Endothelial cell of umbilical vein (primary cell): Measurements from ENCODE around the gene TMCC3. TPM values are rescaled to one million over a fixed set of nuclear protein-coding genes. Genes with fewer than 3 reads are reported as not detected.

ENCODE experiments used
- BruUV-seq: library from RNA; stranded (reverse); fragments of 400-500 nt; replicated peaks from 2 replicates; lab custom pipeline; 2021; lab: Mats Ljungman, UMichigan
- CTCF ChIA-PET: fragments of 300-600, 350-600 bp; sonication (Branson Sonifier 250); formaldehyde crosslinking; loops from one replicate; lab custom pipeline; 2021; ENCODE audit warnings: antibody characterized with exemption, inconsistent platforms; lab: Charles Lee
- POLR2A ChIA-PET: fragments of 300-600, 350-600 bp; sonication (Branson Sonifier 250); formaldehyde crosslinking; loops from one replicate; lab custom pipeline; 2021; ENCODE audit warnings: antibody characterized with exemption, inconsistent platforms; lab: Charles Lee
- DNase-seq: peaks from one replicate; pipeline ENCODE4 v3.0.0-alpha.2; 2011; ENCODE audit warnings: low read depth, low spot score
- FAIRE-seq: peaks from 2 replicates; lab custom pipeline; 2011; peaks lifted over from hg19 to GRCh38; lab: Jason Lieb, UNC
- H2AFZ ChIP-seq: 2 replicates; pipeline ENCODE4 v1.6.0; 2012; ENCODE audit warnings: low read depth, low read length, control low read depth, inconsistent platforms
- H3K27ac ChIP-seq: 2 replicates; pipeline ENCODE4 v1.5.1; 2011; ENCODE audit warnings: low read depth, mild to moderate bottlenecking, control low read depth, low read length, moderate library complexity; ENCODE audit not compliant: insufficient read depth
- H3K27me3 ChIP-seq, 2 experiments: 2 replicates each; pipeline versions ENCODE4 v1.6.0 to v1.6.1; 2011; ENCODE audit warnings: low read length in 2 of 2, mixed read lengths in 1 of 2; ENCODE audit not compliant: control insufficient read depth in 2 of 2, insufficient read depth in 2 of 2
- H3K36me3 ChIP-seq, 2 experiments: 2 replicates in 1 of 2; 3 replicates in 1 of 2; pipeline ENCODE4 v1.5.1; 2011; ENCODE audit warnings: low read length in 2 of 2, mild to moderate bottlenecking in 1 of 2, moderate library complexity in 1 of 2; ENCODE audit not compliant: control insufficient read depth in 2 of 2, insufficient read depth in 2 of 2; ENCODE audit errors: extremely low read depth in 1 of 2
- H3K4me1 ChIP-seq: 3 replicates; pipeline ENCODE4 v1.5.1; 2011; ENCODE audit warnings: mild to moderate bottlenecking, low read length; ENCODE audit not compliant: control insufficient read depth, insufficient read depth; ENCODE audit errors: extremely low read depth
- H3K4me2 ChIP-seq: 2 replicates; pipeline ENCODE4 v1.6.1; 2011; ENCODE audit warnings: low read length, control low read depth, mixed read lengths; ENCODE audit not compliant: insufficient read depth
- H3K4me3 ChIP-seq, 3 experiments: fragments of 200-600 bp in 1 of 3; sonication (generic), shearing (Covaris generic) in 1 of 3; replicated peaks in 1 of 3; 2 replicates each; pipeline ENCODE4 v1.5.1; 2011 to 2016; ENCODE audit warnings: control low read depth in 3 of 3, low read length in 3 of 3, mild to moderate bottlenecking in 2 of 3, inconsistent platforms in 1 of 3, low read depth in 1 of 3, moderate library complexity in 1 of 3; ENCODE audit not compliant: insufficient read depth in 1 of 3
- H3K79me2 ChIP-seq: 2 replicates; pipeline ENCODE4 v1.6.0; 2012; ENCODE audit warnings: low read length, inconsistent platforms; ENCODE audit not compliant: control insufficient read depth, insufficient read depth
- H3K9ac ChIP-seq: replicated peaks from 2 replicates; pipeline ENCODE3; 2011; ENCODE audit warnings: low read length, control low read depth; ENCODE audit not compliant: insufficient read depth; ENCODE audit errors: extremely low read depth
- H3K9me1 ChIP-seq: replicated peaks from 3 replicates; pipeline ENCODE4 v1.6.0; 2011; ENCODE audit warnings: mild to moderate bottlenecking, low read length; ENCODE audit not compliant: control insufficient read depth, insufficient read depth; ENCODE audit errors: extremely low read depth
- H3K9me3 ChIP-seq: replicated peaks from 2 replicates; pipeline ENCODE4 v1.5.1; 2012; ENCODE audit warnings: low read length, inconsistent platforms; ENCODE audit not compliant: control insufficient read depth, insufficient read depth
- H4K20me1 ChIP-seq: replicated peaks from 2 replicates; pipeline ENCODE3; 2011; ENCODE audit warnings: mild to moderate bottlenecking, low read length; ENCODE audit not compliant: control insufficient read depth, insufficient read depth; ENCODE audit errors: extremely low read depth
- CTCF ChIP-seq, 2 donors: IDR thresholded peaks; 1 replicate in 1 of 2; 2 replicates in 1 of 2; pipeline ENCODE4 v1.5.1; 2011; ENCODE audit warnings: low read length in 2 of 2, mild to moderate bottlenecking in 2 of 2, moderate library complexity in 2 of 2, control low read depth in 1 of 2, inconsistent platforms in 1 of 2, low read depth in 1 of 2; ENCODE audit not compliant: insufficient read depth in 1 of 2; ENCODE audit errors: extremely low read depth in 1 of 2
- EZH2 ChIP-seq: IDR thresholded peaks from 2 replicates; pipeline ENCODE4 v1.6.1; 2012; ENCODE audit warnings: borderline replicate concordance, low read depth, mild to moderate bottlenecking, moderate library complexity, low read length, inconsistent platforms; ENCODE audit not compliant: severe bottlenecking
- FOS ChIP-seq: IDR thresholded peaks from 2 replicates; pipeline ENCODE4 v1.6.1; 2011; ENCODE audit warnings: mild to moderate bottlenecking, low read length, moderate library complexity, borderline replicate concordance; ENCODE audit not compliant: insufficient read depth
- GATA2 ChIP-seq: IDR thresholded peaks from 2 replicates; pipeline ENCODE4 v1.7.0; 2011; ENCODE audit warnings: low read depth, mild to moderate bottlenecking, moderate library complexity, mixed read lengths, low read length; ENCODE audit not compliant: insufficient read length, insufficient read depth
- JUN ChIP-seq: IDR thresholded peaks from 2 replicates; pipeline ENCODE4 v1.6.1; 2011; ENCODE audit warnings: borderline replicate concordance, low read depth; ENCODE audit not compliant: insufficient read length, insufficient read depth
- MYC ChIP-seq: IDR thresholded peaks from one replicate; pipeline ENCODE4 v1.6.1; 2011; ENCODE audit warnings: mild to moderate bottlenecking, low read depth, low read length
- POLR2A ChIP-seq: IDR thresholded peaks from 2 replicates; pipeline ENCODE4 v1.6.1; 2012; ENCODE audit warnings: low read depth, mild to moderate bottlenecking, control low read depth, low read length
- POLR2AphosphoS5 ChIP-seq: IDR thresholded peaks from 2 replicates; pipeline ENCODE4 v1.6.1; 2012; ENCODE audit warnings: low read depth, mild to moderate bottlenecking, control low read depth, low read length, moderate library complexity; ENCODE audit not compliant: insufficient read depth
- dilution Hi-C: fragments of 300-500 bp; cut with MboI; formaldehyde crosslinking; loops from one replicate; pipeline ENCODE4 v1.15.0; 2019; ENCODE audit warnings: low sequenced_read_pairs; ENCODE audit not compliant: extremely low pct_ligation_motif_present
- intact Hi-C: fragments of 100-400 bp; cut with micrococcal nuclease; formaldehyde crosslinking; loops from one replicate; pipeline ENCODE4 v1.10.0; 2022
- polyA plus RNA-seq, 4 experiments: library from polyadenylated mRNA; depleted of rRNA in 3 of 4; stranded (reverse) in 3 of 4; unstranded in 1 of 4; fragments of >200 nt; gene quantifications; 2 replicates each; pipeline versions ENCODE4 v1.2.1 to v1.2.3, GENCODE V29; 2011 to 2012; ENCODE audit warnings: missing spikeins in 1 of 4
- total RNA-seq: library from RNA; stranded (reverse); gene quantifications from 2 replicates; pipeline ENCODE4 v1.2.3, GENCODE V29; 2021
- TF ChIP-seq, protein P1 (sequence below): IDR thresholded peaks from 2 replicates; pipeline ENCODE4 v1.6.1; 2011; ENCODE audit not compliant: insufficient read depth, insufficient read length

The TMCC3 gene
- total and polyA plus RNA-seq, 2 donors (not counting 3 experiments of a cell fraction or from before 2014, with no cell fraction given) = 13.5 to 30.4 TPM

DNA sequence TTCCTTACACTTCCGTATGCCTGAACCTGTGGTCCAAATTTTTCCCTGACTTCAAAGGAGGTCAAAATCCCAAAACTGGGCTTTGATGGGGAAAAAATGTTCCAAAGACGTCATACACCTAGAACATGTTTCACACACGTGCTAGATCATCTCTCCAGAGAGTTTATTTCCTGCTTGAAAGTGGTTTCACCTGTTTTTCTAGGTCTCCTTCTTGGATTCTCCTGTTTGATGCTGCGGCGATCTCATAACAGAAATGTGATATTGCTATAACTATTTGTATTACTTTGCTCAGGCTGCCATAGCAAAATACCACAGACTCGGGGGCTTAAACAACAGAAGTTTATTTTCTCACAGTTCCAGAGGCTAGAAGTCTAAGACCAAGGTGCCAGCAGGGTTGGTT lies 19.7 kb upstream of the TMCC3 start:
- TF ChIP-seq, protein P1, sequence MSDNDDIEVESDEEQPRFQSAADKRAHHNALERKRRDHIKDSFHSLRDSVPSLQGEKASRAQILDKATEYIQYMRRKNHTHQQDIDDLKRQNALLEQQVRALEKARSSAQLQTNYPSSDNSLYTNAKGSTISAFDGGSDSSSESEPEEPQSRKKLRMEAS = no peak
- no peak for TF ChIP-seq EZH2
- no peak overlapping the region for H3K4me2 ChIP-seq
- no peaks in the 10 kb centered on the region for H4K20me1 ChIP-seq
- H3K4me3 ChIP-seq = no peak overlapping the region
- no peaks in the 10 kb centered on the region for H3K9me1 ChIP-seq
- H3K36me3 ChIP-seq = no peaks in the 10 kb centered on the region
- ChIA-PET POLR2A (no interaction called here), CTCF (interaction anchor here (1.0 kb wide), 1 partner anchor 13 kb away, joined by 3 read pairs; no protein-coding TSS in a partner anchor)
- H3K27me3 ChIP-seq = no peaks in the 10 kb centered on the region
- FAIRE-seq (no peak), DNase-seq (no peak)
- H3K9me3 ChIP-seq = no peaks in the 10 kb centered on the region
- no peak overlapping the region for H2AFZ ChIP-seq
- no peak overlapping the region for H3K9ac ChIP-seq
- H3K79me2 ChIP-seq = no peaks in the 10 kb centered on the region
- no peak overlapping the region for H3K27ac ChIP-seq
- H3K4me1 ChIP-seq = peaks cover 20% of the 10 kb centered on the region
- no TSS peak for BruUV-seq
- dilution Hi-C loops (no loop called here), intact Hi-C loops (no loop called here)

GRCh38 chr12:94667031-94667540 lies 16.7 kb upstream of the TMCC3 start:
- ChIA-PET CTCF (interaction anchor here (1.0 to 1.2 kb wide), 2 partner anchors 37 to 44 kb away, joined by 3 read pairs; no protein-coding TSS in a partner anchor), POLR2A (no interaction called here)
- H3K9me3 ChIP-seq = no peaks in the 10 kb centered on the region
- no peak overlapping the region for H3K27ac ChIP-seq
- H2AFZ ChIP-seq = no peak overlapping the region
- H3K4me1 ChIP-seq = no peaks in the 10 kb centered on the region
- H3K36me3 ChIP-seq = no peaks in the 10 kb centered on the region
- no peaks in the 10 kb centered on the region for H3K27me3 ChIP-seq
- no peaks in the 10 kb centered on the region for H4K20me1 ChIP-seq
- DNase-seq (no peak), FAIRE-seq (no peak)
- H3K4me2 ChIP-seq = no peak overlapping the region
- no TSS peak for BruUV-seq
- no peak for TF ChIP-seq POLR2AphosphoS5
- TF ChIP-seq CTCF (IDR thresholded peaks at IDR 0.05; ENCODE audit: extremely low read depth in 1 of 2, insufficient read depth in 1 of 2, low read depth in 1 of 2, low read length in 2 of 2) = no peak
- TF ChIP-seq JUN = no peak
- TF ChIP-seq MYC = no peak
- TF ChIP-seq, protein P1 = no peak
- no peak for TF ChIP-seq POLR2A
- TF ChIP-seq EZH2 = no peak
- TF ChIP-seq FOS = no peak
- TF ChIP-seq GATA2 = no peak
- dilution Hi-C loops (no loop called here), intact Hi-C loops (no loop called here)
- H3K9me1 ChIP-seq = no peaks in the 10 kb centered on the region
- H3K79me2 ChIP-seq = no peaks in the 10 kb centered on the region
- no peak overlapping the region for H3K9ac ChIP-seq
- H3K4me3 ChIP-seq = no peak overlapping the region
